Endothelial cell of coronary artery (primary cell): Measurements from ENCODE around the gene TGOLN2. TPM values are rescaled to one million over a fixed set of nuclear protein-coding genes. Genes with fewer than 3 reads are reported as not detected.

Experiments used
- total RNA-seq: library from RNA; depleted of rRNA; stranded (reverse); fragments of >200 nt; gene quantifications from 2 replicates; pipeline ENCODE4 v1.2.3, GENCODE V29; 2014

Gene TGOLN2
- total RNA-seq, result 93.4 and 127 TPM in 2 replicates

GRCh38 chr2:85327822-85328617 lies at the start of gene TGOLN2:
TSS of gene TGOLN2 (minus strand) at chr2:85327989. CDS start at chr2:85327962, 27 bp downstream.

GRCh38 chr2:85354286-85355072 lies 26.7 kb upstream of the TGOLN2 start, which contains the start of the genes ELMOD3 and RETSAT:
TSS of gene ELMOD3 (plus strand) at chr2:85354769. CDS start at chr2:85357199, 2,430 bp downstream.
TSS of gene RETSAT (minus strand) at chr2:85354528. CDS start at chr2:85354507, 21 bp downstream.

Other genes with a start within 250 kb of the TGOLN2 start
- 3.9 and 5.1 TPM in 2 replicates for gene TCF7L1, start 194.6 kb downstream of the TGOLN2 start, total RNA-seq
- 42.3 and 49.4 TPM in 2 replicates for gene RETSAT, start 26.5 kb upstream of the TGOLN2 start, total RNA-seq
- 9.9 and 15.5 TPM in 2 replicates for gene ELMOD3, start 26.8 kb upstream of the TGOLN2 start, total RNA-seq
- 28.0 and 53.5 TPM in 2 replicates for gene CAPG, start 82.4 kb upstream of the TGOLN2 start, total RNA-seq
- 0.27 and 0.28 TPM in 2 replicates for gene SH2D6, start 90.7 kb upstream of the TGOLN2 start, total RNA-seq
- 66.2 and 114 TPM in 2 replicates for gene MAT2A, start 211.2 kb upstream of the TGOLN2 start, total RNA-seq
- 28.2 and 31.2 TPM in 2 replicates for gene GGCX, start 233.5 kb upstream of the TGOLN2 start, total RNA-seq
- 16.8 and 20.4 TPM in 2 replicates for gene VAMP8, start 249.6 kb upstream of the TGOLN2 start, total RNA-seq